GM21528 (cell line): ENCODE data around the gene AZU1.
"Not testable (repeated sequence)": the region's sequence is repeated elsewhere in the genome, so short reads cannot be mapped to it uniquely, and the experiment has no call there.

ENCODE experiments used
- ATAC-seq: cut with Tn5 transposase; IDR thresholded peaks from one replicate; pipeline ENCODE4 v1.9.1; 2021; ENCODE audit warnings: mild to moderate bottlenecking, moderate library complexity; ENCODE audit not compliant: unreplicated experiment, low FRiP score

The AZU1 gene

DNA sequence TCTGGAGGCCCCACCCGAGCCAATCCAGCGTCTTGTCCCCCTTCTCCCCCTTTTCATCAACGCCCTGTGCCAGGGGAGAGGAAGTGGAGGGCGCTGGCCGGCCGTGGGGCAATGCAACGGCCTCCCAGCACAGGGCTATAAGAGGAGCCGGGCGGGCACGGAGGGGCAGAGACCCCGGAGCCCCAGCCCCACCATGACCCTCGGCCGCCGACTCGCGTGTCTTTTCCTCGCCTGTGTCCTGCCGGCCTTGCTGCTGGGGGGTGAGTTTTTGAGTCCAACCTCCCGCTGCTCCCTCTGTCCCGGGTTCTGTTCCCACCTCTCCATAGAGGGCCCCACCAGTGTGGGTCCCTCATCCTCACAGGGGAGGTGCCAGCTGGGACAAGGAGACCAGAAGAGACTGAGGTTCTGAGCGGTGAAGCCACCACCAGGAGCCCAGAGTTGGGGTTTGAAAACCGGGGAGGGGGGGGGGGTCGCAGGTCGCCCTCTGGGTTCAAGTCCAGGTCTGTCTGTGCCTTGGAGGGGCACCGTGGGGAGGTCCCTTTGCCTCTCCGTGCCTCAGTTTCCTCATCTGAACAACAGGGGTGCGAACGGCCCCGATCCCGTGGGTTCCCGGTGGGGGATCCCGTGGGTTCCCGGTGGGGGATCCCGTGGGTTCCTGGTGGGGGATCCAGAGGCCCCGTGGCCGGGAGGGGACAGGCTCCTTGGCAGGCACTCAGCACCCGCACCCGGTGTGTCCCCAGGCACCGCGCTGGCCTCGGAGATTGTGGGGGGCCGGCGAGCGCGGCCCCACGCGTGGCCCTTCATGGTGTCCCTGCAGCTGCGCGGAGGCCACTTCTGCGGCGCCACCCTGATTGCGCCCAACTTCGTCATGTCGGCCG is 24.7 kb downstream of the AZU1 start, which contains the start of gene ELANE:
ELANE (plus strand) TSS at position 168 of the 878 bp plus-strand sequence; CDS start at position 194, 26 bp downstream.
- ATAC-seq = no peak

DNA sequence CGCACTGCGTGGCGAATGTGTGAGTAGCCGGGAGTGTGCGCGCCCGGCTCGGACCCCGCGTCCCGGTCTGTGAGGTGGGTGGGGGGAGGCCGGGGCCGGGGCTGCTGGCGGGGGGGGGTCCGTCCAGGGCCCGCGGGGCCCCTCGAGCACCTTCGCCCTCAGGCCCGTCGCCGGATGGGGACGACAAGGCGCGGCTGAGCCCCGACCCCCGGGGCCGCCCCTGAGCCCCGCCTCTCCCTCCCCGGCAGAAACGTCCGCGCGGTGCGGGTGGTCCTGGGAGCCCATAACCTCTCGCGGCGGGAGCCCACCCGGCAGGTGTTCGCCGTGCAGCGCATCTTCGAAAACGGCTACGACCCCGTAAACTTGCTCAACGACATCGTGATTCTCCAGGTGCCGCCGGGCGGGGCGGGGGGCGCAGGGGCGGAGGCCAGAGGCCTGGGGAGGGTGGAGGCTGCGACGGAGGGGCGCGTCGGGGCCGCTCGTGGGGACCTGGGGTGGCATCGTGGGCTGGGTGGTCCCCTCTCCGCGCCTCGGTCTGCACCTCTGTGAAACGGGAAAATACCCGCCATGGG is 25.5 kb downstream of the AZU1 start:
- ATAC-seq = no peak

- ATAC-seq = not testable (repeated sequence)
These were observed 26.1 kb downstream of the AZU1 start for GRCh38 chr19:853614-854220.

GRCh38 chr19:854549-854948 is 26.9 kb downstream of the AZU1 start:
- ATAC-seq = no peak

- ATAC-seq = no peak
These were observed 27.5 kb downstream of the AZU1 start for GRCh38 chr19:855142-855541.

DNA sequence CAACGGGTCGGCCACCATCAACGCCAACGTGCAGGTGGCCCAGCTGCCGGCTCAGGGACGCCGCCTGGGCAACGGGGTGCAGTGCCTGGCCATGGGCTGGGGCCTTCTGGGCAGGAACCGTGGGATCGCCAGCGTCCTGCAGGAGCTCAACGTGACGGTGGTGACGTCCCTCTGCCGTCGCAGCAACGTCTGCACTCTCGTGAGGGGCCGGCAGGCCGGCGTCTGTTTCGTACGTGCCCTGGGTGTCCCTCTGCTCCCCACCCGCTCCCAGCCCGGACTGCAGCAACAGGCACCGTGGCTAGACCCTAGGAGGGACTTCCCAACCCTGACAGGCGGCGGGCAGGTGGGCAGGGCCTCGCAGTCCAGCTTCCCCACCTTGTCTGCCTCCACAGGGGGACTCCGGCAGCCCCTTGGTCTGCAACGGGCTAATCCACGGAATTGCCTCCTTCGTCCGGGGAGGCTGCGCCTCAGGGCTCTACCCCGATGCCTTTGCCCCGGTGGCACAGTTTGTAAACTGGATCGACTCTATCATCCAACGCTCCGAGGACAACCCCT is 28.0 kb downstream of the AZU1 start:
- ATAC-seq = no peak

GRCh38 chr19:858284-858683 is 30.6 kb downstream of the AZU1 start:
- no peak for ATAC-seq

DNA sequence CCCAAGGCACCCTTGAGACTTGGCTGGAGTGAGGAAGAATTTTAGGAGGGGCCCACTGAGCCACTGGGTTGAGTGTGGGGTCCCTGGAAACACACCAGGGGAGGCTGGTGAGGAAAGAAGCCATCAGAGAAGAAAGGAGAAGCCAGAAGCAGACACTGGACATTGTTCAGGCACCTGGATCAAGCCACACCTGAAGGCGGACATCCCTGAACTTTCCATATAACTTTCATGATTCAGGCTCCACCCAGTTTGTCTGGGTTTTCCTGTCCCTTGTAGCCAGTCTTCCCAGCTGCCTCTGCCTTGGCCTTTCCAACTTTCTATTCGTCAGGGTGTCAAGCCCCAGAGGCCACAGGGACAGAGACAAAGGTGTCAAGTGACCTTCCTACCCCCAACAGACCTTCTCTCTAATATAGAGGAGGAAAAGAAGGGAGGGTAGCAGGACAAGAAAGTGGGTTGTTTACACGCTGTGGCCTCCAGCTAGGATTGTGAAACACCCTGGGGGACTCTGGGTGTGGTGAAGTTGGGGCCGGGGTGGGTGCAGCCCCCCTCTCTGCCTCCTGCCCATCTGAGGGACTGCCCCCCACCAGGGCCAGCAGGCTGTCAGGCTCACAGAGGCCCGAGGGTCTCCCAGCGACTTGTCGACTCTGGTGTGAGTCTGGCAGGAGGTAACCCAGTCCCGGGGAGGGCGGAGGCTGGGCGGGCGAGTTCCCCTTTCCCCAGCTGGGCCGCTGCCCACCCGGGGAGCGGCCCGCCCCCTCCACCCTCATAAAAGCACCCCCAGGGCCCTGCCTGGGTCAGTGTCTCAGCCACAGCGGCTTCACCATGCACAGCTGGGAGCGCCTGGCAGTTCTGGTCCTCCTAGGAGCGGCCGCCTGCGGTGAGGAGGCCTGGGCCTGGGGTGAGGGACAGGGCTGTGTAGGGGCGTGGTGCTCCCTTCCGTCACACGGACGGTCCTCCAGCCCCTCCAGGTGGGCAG is 31.5 kb downstream of the AZU1 start, which contains the start of gene CFD:
CFD (plus strand) TSS at position 797 of the 976 bp plus-strand sequence; CDS start at position 823, 26 bp downstream.
- ATAC-seq = no peak

- ATAC-seq = no peak
These were observed 33.6 kb downstream of the AZU1 start for GRCh38 chr19:861141-861755.

DNA sequence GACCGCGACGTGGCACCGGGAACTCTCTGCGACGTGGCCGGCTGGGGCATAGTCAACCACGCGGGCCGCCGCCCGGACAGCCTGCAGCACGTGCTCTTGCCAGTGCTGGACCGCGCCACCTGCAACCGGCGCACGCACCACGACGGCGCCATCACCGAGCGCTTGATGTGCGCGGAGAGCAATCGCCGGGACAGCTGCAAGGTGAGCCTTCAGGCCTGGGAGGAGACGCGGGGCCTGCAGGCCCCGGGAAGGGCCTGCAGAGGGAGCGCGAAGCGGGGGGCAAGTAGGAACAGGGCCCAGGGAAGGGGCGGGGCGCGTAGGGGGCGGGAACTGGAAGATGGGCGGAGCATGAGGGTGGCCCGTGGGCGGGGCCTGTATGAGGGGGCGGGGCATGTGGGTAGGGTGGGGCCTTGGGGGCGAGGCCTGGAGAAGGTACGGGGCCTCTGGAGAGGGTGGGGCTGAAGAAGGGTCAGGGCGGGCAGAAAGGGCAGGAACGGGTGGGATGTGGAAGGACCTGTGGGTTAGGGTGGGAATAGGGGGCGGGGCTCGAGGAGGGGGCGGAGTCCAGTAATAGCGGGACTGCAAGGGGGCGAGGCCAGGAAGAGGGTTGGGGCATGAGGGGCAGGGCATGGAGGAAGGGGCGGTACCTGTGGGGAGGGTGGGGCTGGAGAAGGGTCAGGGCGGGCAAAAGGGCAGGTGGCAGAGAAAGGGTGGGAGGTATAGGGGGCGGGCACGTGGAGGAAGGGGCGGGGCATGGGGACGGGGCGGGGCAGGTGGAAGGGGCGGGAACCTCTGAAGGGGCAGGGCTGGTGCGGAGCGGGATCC is 34.3 kb downstream of the AZU1 start:
- no peak for ATAC-seq

DNA sequence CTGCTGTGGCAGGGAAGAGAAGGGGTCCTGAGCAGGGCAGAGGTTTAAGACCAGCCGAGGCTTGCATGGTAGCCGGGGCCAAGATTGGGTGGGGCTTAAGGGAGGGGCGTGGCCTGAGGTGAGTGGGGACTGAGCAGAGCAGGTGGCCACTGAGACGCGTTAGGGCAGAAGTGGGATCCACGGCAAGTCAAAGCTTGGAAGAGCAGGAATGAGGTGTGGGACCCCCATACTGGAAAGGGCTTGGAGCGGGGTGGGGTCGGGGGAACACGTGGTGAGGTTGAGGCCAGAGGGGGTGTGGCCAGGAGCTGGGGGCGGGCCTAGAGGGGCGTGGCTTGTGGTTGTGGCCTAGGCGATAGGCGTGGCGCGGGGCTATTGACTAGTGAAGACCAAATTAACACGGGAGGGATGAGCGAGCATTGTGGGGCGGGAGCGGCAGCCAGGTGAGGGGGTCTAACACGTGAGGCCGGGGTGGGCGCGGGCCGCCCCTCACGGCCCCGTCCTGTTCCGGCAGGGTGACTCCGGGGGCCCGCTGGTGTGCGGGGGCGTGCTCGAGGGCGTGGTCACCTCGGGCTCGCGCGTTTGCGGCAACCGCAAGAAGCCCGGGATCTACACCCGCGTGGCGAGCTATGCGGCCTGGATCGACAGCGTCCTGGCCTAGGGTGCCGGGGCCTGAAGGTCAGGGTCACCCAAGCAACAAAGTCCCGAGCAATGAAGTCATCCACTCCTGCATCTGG is 35.1 kb downstream of the AZU1 start:
- ATAC-seq = no peak

GRCh38 chr19:863315-863620 is 35.6 kb downstream of the AZU1 start:
- no peak for ATAC-seq

DNA sequence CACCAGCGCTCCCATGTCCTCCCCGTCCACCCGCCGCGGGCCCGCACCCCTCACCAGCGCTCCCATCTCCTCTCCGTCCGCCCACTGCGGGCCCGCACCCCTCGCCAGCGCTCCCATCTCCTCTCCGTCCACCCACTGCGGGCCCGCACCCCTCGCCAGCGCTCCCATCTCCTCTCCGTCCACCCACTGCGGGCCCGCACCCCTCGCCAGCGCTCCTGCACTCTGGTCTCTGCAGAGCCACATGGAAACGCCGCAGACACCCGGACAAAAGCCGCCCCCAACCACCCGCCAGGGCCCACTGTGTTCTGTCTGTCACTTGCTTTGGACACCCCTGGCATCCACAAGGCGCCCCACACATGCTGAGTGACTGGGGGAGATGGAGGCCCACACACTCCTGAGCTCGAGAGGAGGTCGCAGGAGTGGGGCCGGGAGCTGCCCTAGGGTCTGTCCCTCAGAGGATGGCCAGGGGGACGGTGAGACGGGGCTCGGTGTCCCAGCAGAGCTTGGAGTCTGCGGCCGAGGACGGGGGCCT is 39.2 kb downstream of the AZU1 start:
- no peak for ATAC-seq

GRCh38 chr19:867301-867793 is 39.7 kb downstream of the AZU1 start:
- ATAC-seq = no peak

GRCh38 chr19:867855-868457 is 40.3 kb downstream of the AZU1 start:
- no peak for ATAC-seq

DNA sequence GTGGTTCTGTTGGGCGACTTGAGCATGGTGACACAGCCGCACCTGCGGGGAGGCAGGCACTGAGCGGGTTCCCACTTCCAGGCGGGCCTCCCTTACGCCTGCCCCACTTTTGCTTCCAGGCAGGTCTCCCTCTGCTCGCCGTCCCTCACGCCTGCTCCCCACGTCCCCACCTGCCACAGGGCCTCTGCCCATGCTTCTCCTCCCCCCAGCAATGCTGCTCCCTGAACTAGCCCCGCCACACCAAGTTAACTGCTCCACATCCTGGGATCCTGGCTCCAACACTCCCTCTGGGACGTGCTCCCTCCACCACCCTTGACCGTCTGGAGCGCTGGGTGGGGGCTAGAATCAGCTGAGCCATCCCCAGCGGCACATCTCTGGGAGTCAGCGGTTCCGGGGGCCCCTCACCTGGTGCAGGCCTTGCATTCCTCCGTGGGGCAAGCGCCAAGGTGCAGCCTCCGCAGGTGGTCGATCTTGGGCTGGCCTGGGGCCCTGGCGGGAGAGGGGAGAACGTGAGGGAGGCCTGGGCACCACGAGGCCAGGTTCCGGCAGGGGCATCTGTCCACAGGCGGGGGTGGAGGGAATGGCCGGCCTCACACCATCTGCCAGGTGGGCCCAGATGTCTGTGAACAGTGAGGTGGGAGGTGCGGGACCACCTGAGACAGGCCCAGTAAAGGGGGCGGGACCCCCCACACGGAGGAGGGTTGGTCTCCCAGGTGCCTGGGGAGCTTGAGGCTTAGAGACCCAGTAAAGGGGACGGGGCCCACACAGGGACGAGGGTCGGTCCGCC is 41.0 kb downstream of the AZU1 start:
- no peak for ATAC-seq
